Cardiac muscle cell (in vitro differentiated cells and primary cell): ENCODE data around the gene PDE4B. TPM values are rescaled to one million over a fixed set of nuclear protein-coding genes. Genes with fewer than 3 reads are reported as not detected.
A peak's percentile ranks its signal among the peaks of the same experiment; 100 is the strongest.

Experiments used
- DNase-seq, 2 donors: peaks; one replicate each; pipeline versions ENCODE4 v3.0.0 to v3.0.0-alpha.2; 2010 to 2017; ENCODE audit warnings: low read depth in 1 of 2, low spot score in 1 of 2
- H3K27ac ChIP-seq: fragments of 200-600 bp; sonication (generic); 2 replicates; pipeline ENCODE4 v1.5.1; 2016
- H3K27me3 ChIP-seq: fragments of 200-600 bp; sonication (generic); 2 replicates; pipeline ENCODE4 v1.6.0; 2016; ENCODE audit warnings: control low read depth
- H3K36me3 ChIP-seq: fragments of 200-600 bp; sonication (generic); 2 replicates; pipeline ENCODE4 v1.5.1; 2016; ENCODE audit warnings: control low read depth
- H3K4me1 ChIP-seq: fragments of 200-600 bp; sonication (generic); 2 replicates; pipeline ENCODE4 v1.8.1; 2017; ENCODE audit warnings: low read depth, mild to moderate bottlenecking, mixed run types
- H3K4me3 ChIP-seq: fragments of 200-600 bp; sonication (generic); 2 replicates; pipeline ENCODE4 v1.5.1; 2016; ENCODE audit warnings: mild to moderate bottlenecking
- H3K9me3 ChIP-seq: fragments of 200-600 bp; sonication (generic); 2 replicates; pipeline ENCODE4 v1.5.1; 2017; ENCODE audit warnings: low read depth, mild to moderate bottlenecking, control low read depth
- CTCF ChIP-seq: IDR thresholded peaks from 2 replicates; pipeline ENCODE4 v1.5.1; 2012; ENCODE audit warnings: low read depth, mild to moderate bottlenecking, low read length
- polyA plus RNA-seq: library from polyadenylated mRNA; unstranded; fragments of >200 nt; fragmentation: Nextera tagmentation; extraction: Ambion mirVana; gene quantifications from 2 replicates; pipeline ENCODE4 v1.2.1, GENCODE V29; 2016
- total RNA-seq: library from RNA; depleted of rRNA; stranded (reverse); fragments of >200 nt; gene quantifications from 2 replicates; pipeline ENCODE4 v1.2.3, GENCODE V29; 2016

PDE4B gene
- total and polyA plus RNA-seq, 2 experiments from 2014 or later: 0.65 to 3.9 TPM

GRCh38 chr1:66251546-66251945, 458.9 kb downstream of the PDE4B start:
- Histone ChIP-seq H3K27me3 (no peaks in the 10 kb centered on the region), H3K4me1 (no peaks in the 10 kb centered on the region), H3K9me3 (no peaks in the 10 kb centered on the region), H3K4me3 (no peak overlapping the region), H3K27ac (no peak overlapping the region), H3K36me3 (no peaks in the 10 kb centered on the region)
- no peak for TF ChIP-seq CTCF
- DNase-seq: peak in 1 of 2 donors; percentile 17

- no peaks in the 10 kb centered on the region for H3K9me3 ChIP-seq
- H3K4me3 ChIP-seq: no peak overlapping the region
- H3K27ac ChIP-seq: no peak overlapping the region
- H3K27me3 ChIP-seq: no peaks in the 10 kb centered on the region
- peaks cover 4% of the 10 kb centered on the region for H3K4me1 ChIP-seq
- H3K36me3 ChIP-seq: no peaks in the 10 kb centered on the region
- TF ChIP-seq CTCF: peak; percentile 80
- DNase-seq: peak; percentile 71 to 84
Observed at GRCh38 chr1:66253330-66253921, 460.7 kb downstream of the PDE4B start.

GRCh38 chr1:66254785-66255184, 462.1 kb downstream of the PDE4B start:
- Histone ChIP-seq H3K4me1 (peaks cover 10% of the 10 kb centered on the region), H3K27ac (no peak overlapping the region), H3K9me3 (no peaks in the 10 kb centered on the region), H3K27me3 (no peaks in the 10 kb centered on the region), H3K4me3 (no peak overlapping the region), H3K36me3 (no peaks in the 10 kb centered on the region)
- TF ChIP-seq CTCF: no peak
- DNase-seq: no peak

- H3K27me3 ChIP-seq: no peaks in the 10 kb centered on the region
- H3K36me3 ChIP-seq: no peaks in the 10 kb centered on the region
- no peak overlapping the region for H3K27ac ChIP-seq
- no peaks in the 10 kb centered on the region for H3K9me3 ChIP-seq
- no peak overlapping the region for H3K4me3 ChIP-seq
- H3K4me1 ChIP-seq: peaks cover 13% of the 10 kb centered on the region
- no peak for DNase-seq
- TF ChIP-seq CTCF: no peak
Observed at GRCh38 chr1:66256629-66257572, 464.2 kb downstream of the PDE4B start.

- no peak overlapping the region for H3K4me3 ChIP-seq
- no peak overlapping the region for H3K27ac ChIP-seq
- H3K27me3 ChIP-seq: no peaks in the 10 kb centered on the region
- no peak for TF ChIP-seq CTCF
- H3K36me3 ChIP-seq: no peaks in the 10 kb centered on the region
- peaks cover 13% of the 10 kb centered on the region for H3K4me1 ChIP-seq
- H3K9me3 ChIP-seq: no peaks in the 10 kb centered on the region
- no peak for DNase-seq
Observed at GRCh38 chr1:66258404-66259105, 465.9 kb downstream of the PDE4B start.
